ENCODE data around the gene ZDHHC8.

The ZDHHC8 gene

GRCh38 chr22:20096574-20097420, 34.8 kb upstream of the ZDHHC8 start:
- DNase-seq, result no peak

GRCh38 chr22:20099099-20099711, 32.4 kb upstream of the ZDHHC8 start:
- no peak for DNase-seq

- no peak for DNase-seq
Observed at GRCh38 chr22:20101638-20102037, 30.0 kb upstream of the ZDHHC8 start.

GRCh38 chr22:20102203-20102780, 29.3 kb upstream of the ZDHHC8 start:
- DNase-seq, result no peak

- no peak for DNase-seq
Observed at GRCh38 chr22:20105456-20106204, 26.0 kb upstream of the ZDHHC8 start.

- DNase-seq, result no peak
Observed at GRCh38 chr22:20106205-20106848, 25.3 kb upstream of the ZDHHC8 start.

- DNase-seq, result no peak
Observed at GRCh38 chr22:20106849-20107237, 24.8 kb upstream of the ZDHHC8 start.

GRCh38 chr22:20107471-20107901, 24.1 kb upstream of the ZDHHC8 start:
- DNase-seq, result no peak

- no peak for DNase-seq
Observed at GRCh38 chr22:20107951-20108756, 23.4 kb upstream of the ZDHHC8 start.

- DNase-seq, result no peak
Observed at GRCh38 chr22:20108757-20109230, 22.8 kb upstream of the ZDHHC8 start.

- DNase-seq, result no peak
Observed at GRCh38 chr22:20109411-20110358, 21.9 kb upstream of the ZDHHC8 start.

GRCh38 chr22:20110359-20110985, 21.1 kb upstream of the ZDHHC8 start:
- no peak for DNase-seq

- no peak for DNase-seq
Observed at GRCh38 chr22:20111045-20111688, 20.4 kb upstream of the ZDHHC8 start.

GRCh38 chr22:20111689-20112622, 19.6 kb upstream of the ZDHHC8 start:
- no peak for DNase-seq

- no peak for DNase-seq
Observed at GRCh38 chr22:20112623-20113511, 18.7 kb upstream of the ZDHHC8 start.

GRCh38 chr22:20113551-20114310, 17.9 kb upstream of the ZDHHC8 start:
- DNase-seq, result no peak
